Keratinocyte (primary cell): ENCODE measurements around the gene SLC1A3. TPM values are rescaled to one million over a fixed set of nuclear protein-coding genes. Genes with fewer than 3 reads are reported as not detected.

Source experiments
- DNase-seq: peaks from one replicate; pipeline ENCODE4 v3.0.0-alpha.2; 2011; ENCODE audit warnings: low read depth, missing footprints, low spot score
- FAIRE-seq: peaks from 2 replicates; lab custom pipeline; 2011; peaks lifted over from hg19 to GRCh38; lab: Jason Lieb, UNC
- H2AFZ ChIP-seq: 2 replicates; pipeline ENCODE4 v1.6.0; 2012; ENCODE audit warnings: low read length, control low read depth, inconsistent platforms; ENCODE audit not compliant: control insufficient read depth
- H3K27ac ChIP-seq: 2 replicates; pipeline ENCODE4 v1.5.1; 2011; ENCODE audit warnings: low read length; ENCODE audit not compliant: control insufficient read depth, insufficient read depth
- H3K27me3 ChIP-seq: 3 replicates; pipeline ENCODE4 v1.6.0; 2011; ENCODE audit warnings: low read length; ENCODE audit not compliant: control insufficient read depth, insufficient read depth; ENCODE audit errors: extremely low read depth
- H3K36me3 ChIP-seq, 2 experiments: 2 replicates in 1 of 2; 3 replicates in 1 of 2; pipeline ENCODE4 v1.5.1; 2011; ENCODE audit warnings: low read length in 2 of 2, mild to moderate bottlenecking in 1 of 2; ENCODE audit not compliant: control insufficient read depth in 2 of 2, insufficient read depth in 2 of 2; ENCODE audit errors: extremely low read depth in 1 of 2
- H3K4me1 ChIP-seq: 3 replicates; pipeline ENCODE4 v1.5.1; 2011; ENCODE audit warnings: low read length; ENCODE audit not compliant: control insufficient read depth, insufficient read depth; ENCODE audit errors: extremely low read depth
- H3K4me2 ChIP-seq: 3 replicates; pipeline ENCODE4 v1.6.0; 2011; ENCODE audit warnings: low read depth, low read length; ENCODE audit not compliant: control insufficient read depth, insufficient read depth; ENCODE audit errors: extremely low read depth
- H3K4me3 ChIP-seq, 3 experiments: fragments of 200-600 bp in 1 of 3; sonication (generic) in 1 of 3; 2 replicates in 2 of 3; 3 replicates in 1 of 3; pipeline ENCODE4 v1.5.1; 2011 to 2016; ENCODE audit warnings: low read length in 3 of 3, mild to moderate bottlenecking in 3 of 3, control low read depth in 2 of 3, inconsistent platforms in 1 of 3, low read depth in 1 of 3, mixed read lengths in 1 of 3, mixed run types in 1 of 3, moderate library complexity in 1 of 3; ENCODE audit not compliant: control insufficient read depth in 2 of 3, insufficient read depth in 2 of 3; ENCODE audit errors: extremely low read depth in 1 of 3
- H3K79me2 ChIP-seq: 2 replicates; pipeline ENCODE4 v1.6.0; 2012; ENCODE audit warnings: low read length; ENCODE audit not compliant: control insufficient read depth, insufficient read depth
- H3K9ac ChIP-seq: 3 replicates; pipeline ENCODE4 v1.6.0; 2011; ENCODE audit warnings: low read length; ENCODE audit not compliant: control insufficient read depth, insufficient read depth; ENCODE audit errors: extremely low read depth
- H3K9me1 ChIP-seq: 3 replicates; pipeline ENCODE4 v1.6.0; 2011; ENCODE audit warnings: low read length; ENCODE audit not compliant: control insufficient read depth, insufficient read depth; ENCODE audit errors: extremely low read depth
- H3K9me3 ChIP-seq: 2 replicates; pipeline ENCODE4 v1.5.1; 2012; ENCODE audit warnings: low read depth, low read length; ENCODE audit not compliant: control insufficient read depth
- H4K20me1 ChIP-seq: 3 replicates; pipeline ENCODE4 v1.6.0; 2011; ENCODE audit warnings: low read length; ENCODE audit not compliant: control insufficient read depth, insufficient read depth; ENCODE audit errors: extremely low read depth
- EZH2 ChIP-seq: IDR thresholded peaks from one replicate; pipeline ENCODE4 v1.6.1; 2012; ENCODE audit warnings: inconsistent platforms, mild to moderate bottlenecking, low read length, moderate library complexity
- dilution Hi-C: fragments of 300-500 bp; cut with MboI; formaldehyde crosslinking; loops from one replicate; pipeline ENCODE4 v1.7.0; 2020; ENCODE audit warnings: low sequenced_read_pairs; ENCODE audit not compliant: extremely low pct_ligation_motif_present
- polyA plus RNA-seq, 5 experiments: library from polyadenylated mRNA; depleted of rRNA in 3 of 5; stranded (reverse) in 3 of 5; stranded (forward) in 1 of 5; unstranded in 1 of 5; fragments of >200 nt; gene quantifications; 1 replicate in 1 of 5; 2 replicates in 3 of 5; 3 replicates in 1 of 5; pipeline versions ENCODE4 v1.2.1 to v1.2.3, GENCODE V29; 2011 to 2012; ENCODE audit warnings: missing spikeins in 2 of 5, low read depth in 1 of 5, low replicate concordance in 1 of 5
- TF ChIP-seq, protein P1 (sequence below), 3 experiments: IDR thresholded peaks in 1 of 3; conservative IDR thresholded peaks in 1 of 3; optimal IDR thresholded peaks in 1 of 3; 2 replicates in 2 of 3; 3 replicates in 1 of 3; pipeline versions ENCODE3 to v1.5.1; 2011; ENCODE audit warnings: low read length in 3 of 3, mild to moderate bottlenecking in 3 of 3, moderate library complexity in 2 of 3, control low read depth in 1 of 3, inconsistent platforms in 1 of 3; ENCODE audit not compliant: insufficient read depth in 2 of 3; ENCODE audit errors: extremely low read depth in 1 of 3

Gene SLC1A3
- polyA plus RNA-seq, 1 donor (not counting 4 experiments of a cell fraction or from before 2014, with no cell fraction given), result 22.2 TPM

DNA sequence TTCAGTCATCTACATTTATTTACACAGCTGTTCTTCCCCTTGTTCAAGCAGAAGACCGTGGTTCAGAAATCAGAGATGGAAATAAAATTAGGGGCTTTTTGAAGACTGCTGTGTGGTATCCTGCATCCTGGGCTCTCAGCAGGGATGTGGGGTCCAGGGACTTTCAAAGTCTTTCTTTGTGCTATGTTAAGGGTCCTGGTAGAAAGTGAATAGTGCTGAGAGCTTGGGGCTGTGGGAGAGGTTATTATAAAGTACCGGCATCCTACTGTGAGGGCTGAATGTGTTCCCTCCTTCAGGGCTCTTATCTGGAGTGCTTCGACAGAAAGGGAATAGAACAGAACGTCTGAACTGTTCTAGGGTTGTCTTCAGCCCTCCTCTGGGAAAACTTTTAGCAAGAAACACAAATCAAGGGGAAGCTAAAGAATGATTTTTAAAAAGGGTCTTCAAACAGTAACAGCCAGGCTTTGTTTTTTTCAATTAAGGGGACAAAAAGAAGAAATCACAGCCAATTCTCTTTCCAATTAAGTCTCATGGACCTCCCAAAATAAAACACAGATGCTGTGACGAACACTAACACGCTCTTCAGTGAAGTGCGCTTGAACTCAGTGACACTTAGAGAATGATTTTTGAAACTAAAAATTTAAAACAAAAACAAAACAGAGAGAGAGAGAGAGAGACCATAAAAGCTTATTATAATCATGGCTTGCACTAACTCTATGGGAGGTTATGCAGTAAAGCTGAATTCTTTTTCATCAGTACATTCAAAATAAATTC, 15.7 kb upstream of the SLC1A3 start:
- no peak overlapping the region for H3K9ac ChIP-seq
- DNase-seq (no peak), FAIRE-seq (no peak)
- H3K9me3 ChIP-seq, result no peaks in the 10 kb centered on the region
- no peaks in the 10 kb centered on the region for H3K36me3 ChIP-seq
- H3K27ac ChIP-seq, result no peak overlapping the region
- no peak overlapping the region for H3K4me2 ChIP-seq
- H3K4me1 ChIP-seq, result no peaks in the 10 kb centered on the region
- no peaks in the 10 kb centered on the region for H3K79me2 ChIP-seq
- no peak overlapping the region for H3K4me3 ChIP-seq
- H3K9me1 ChIP-seq, result no peaks in the 10 kb centered on the region
- H3K27me3 ChIP-seq, result no peaks in the 10 kb centered on the region
- H4K20me1 ChIP-seq, result no peaks in the 10 kb centered on the region
- dilution Hi-C loops, result no loop called here
- TF ChIP-seq, protein P1, sequence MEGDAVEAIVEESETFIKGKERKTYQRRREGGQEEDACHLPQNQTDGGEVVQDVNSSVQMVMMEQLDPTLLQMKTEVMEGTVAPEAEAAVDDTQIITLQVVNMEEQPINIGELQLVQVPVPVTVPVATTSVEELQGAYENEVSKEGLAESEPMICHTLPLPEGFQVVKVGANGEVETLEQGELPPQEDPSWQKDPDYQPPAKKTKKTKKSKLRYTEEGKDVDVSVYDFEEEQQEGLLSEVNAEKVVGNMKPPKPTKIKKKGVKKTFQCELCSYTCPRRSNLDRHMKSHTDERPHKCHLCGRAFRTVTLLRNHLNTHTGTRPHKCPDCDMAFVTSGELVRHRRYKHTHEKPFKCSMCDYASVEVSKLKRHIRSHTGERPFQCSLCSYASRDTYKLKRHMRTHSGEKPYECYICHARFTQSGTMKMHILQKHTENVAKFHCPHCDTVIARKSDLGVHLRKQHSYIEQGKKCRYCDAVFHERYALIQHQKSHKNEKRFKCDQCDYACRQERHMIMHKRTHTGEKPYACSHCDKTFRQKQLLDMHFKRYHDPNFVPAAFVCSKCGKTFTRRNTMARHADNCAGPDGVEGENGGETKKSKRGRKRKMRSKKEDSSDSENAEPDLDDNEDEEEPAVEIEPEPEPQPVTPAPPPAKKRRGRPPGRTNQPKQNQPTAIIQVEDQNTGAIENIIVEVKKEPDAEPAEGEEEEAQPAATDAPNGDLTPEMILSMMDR (optimal IDR thresholded peaks at IDR 0.05 in 1 of 3, IDR thresholded peaks at IDR 0.05 in 1 of 3, conservative IDR thresholded peaks at IDR 0.05 in 1 of 3; ENCODE audit: extremely low read depth in 1 of 3, insufficient read depth in 2 of 3, low read length in 3 of 3), result no peak
- no peak for TF ChIP-seq EZH2
- no peak overlapping the region for H2AFZ ChIP-seq

DNA sequence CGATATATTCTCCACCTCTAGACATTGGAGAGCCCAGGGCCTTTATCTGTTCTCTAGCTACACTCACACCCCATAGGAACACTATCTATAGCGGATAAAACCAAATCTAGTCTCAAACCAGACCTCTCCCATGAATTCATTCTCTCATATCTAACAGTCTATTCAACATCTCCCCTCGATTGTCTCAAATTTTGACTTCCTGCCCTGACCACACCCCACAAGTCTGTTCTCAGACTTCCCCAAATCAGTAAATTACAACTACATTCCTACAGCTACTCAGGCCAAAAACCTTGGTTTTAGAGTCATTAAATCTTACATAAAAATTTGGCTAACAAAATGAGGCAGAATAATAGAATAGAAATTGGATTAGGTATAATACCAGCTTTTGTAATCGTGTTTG, 12.5 kb upstream of the SLC1A3 start:
- DNase-seq, result no peak
- H3K4me1 ChIP-seq, result no peaks in the 10 kb centered on the region
- H4K20me1 ChIP-seq, result no peaks in the 10 kb centered on the region
- FAIRE-seq, result no peak
- no peak overlapping the region for H3K27ac ChIP-seq
- H3K9ac ChIP-seq, result no peak overlapping the region
- H3K4me3 ChIP-seq, result no peak overlapping the region
- H3K79me2 ChIP-seq, result no peaks in the 10 kb centered on the region
- no peak overlapping the region for H3K4me2 ChIP-seq
- no peaks in the 10 kb centered on the region for H3K27me3 ChIP-seq
- no peaks in the 10 kb centered on the region for H3K9me1 ChIP-seq
- H2AFZ ChIP-seq, result no peak overlapping the region
- dilution Hi-C loops, result no loop called here
- no peak for TF ChIP-seq EZH2
- TF ChIP-seq, protein P1 (optimal IDR thresholded peaks at IDR 0.05 in 1 of 3, IDR thresholded peaks at IDR 0.05 in 1 of 3, conservative IDR thresholded peaks at IDR 0.05 in 1 of 3; ENCODE audit: extremely low read depth in 1 of 3, insufficient read depth in 2 of 3, low read length in 3 of 3), result no peak
- no peaks in the 10 kb centered on the region for H3K9me3 ChIP-seq
- H3K36me3 ChIP-seq, result no peaks in the 10 kb centered on the region
